ENCODE measurements around the gene ZNF283. TPM values are rescaled to one million over a fixed set of nuclear protein-coding genes. Genes with fewer than 3 reads are reported as not detected.

The ZNF283 gene
- total RNA-seq, 6 experiments from 2014 or later: 1.7 to 4.0 (median 2.2) TPM

GRCh38 chr19:43839139-43839538, 12.0 kb downstream of the ZNF283 start:
- no peaks in the 10 kb centered on the region for H3K27me3 ChIP-seq
- TF ChIP-seq CTCF (IDR thresholded peaks at IDR 0.05) (no peak), POLR2A (IDR thresholded peaks at IDR 0.05) (no peak)
- peaks cover 0 to 61% (median 12%) of the 10 kb centered on the region in 4 donors for H3K9me3 ChIP-seq
- H3K36me3 ChIP-seq: peaks cover 0 to 59% (median 23%) of the 10 kb centered on the region in 4 donors
- no peak overlapping the region for H3K4me3 ChIP-seq
- H3K27ac ChIP-seq: no peak overlapping the region
- ATAC-seq (no peak), DNase-seq (no peak)
- intact Hi-C loops (cut with DNase I): no loop called here
- H3K4me1 ChIP-seq: no peaks in the 10 kb centered on the region

- intact Hi-C loops (cut with DNase I): no loop called here
- Histone ChIP-seq H3K4me1 (no peaks in the 10 kb centered on the region), H3K27me3 (no peaks in the 10 kb centered on the region), H3K27ac (no peak overlapping the region), H3K4me3 (no peak overlapping the region), H3K36me3 (peaks cover 0 to 57% (median 11%) of the 10 kb centered on the region in 4 donors), H3K9me3 (peaks cover 0 to 73% (median 15%) of the 10 kb centered on the region in 4 donors)
- TF ChIP-seq CTCF (IDR thresholded peaks at IDR 0.05): no peak
- TF ChIP-seq POLR2A (IDR thresholded peaks at IDR 0.05): no peak
- 71% methylated on average over 2 of the region's 2 CpGs for WGBS (ENCODE audit: insufficient coverage, low coverage, low lambda C conversion rate, missing lambda C conversion rate)
- DNase-seq (no peak), ATAC-seq (no peak)
These were observed 14.9 kb downstream of the ZNF283 start for GRCh38 chr19:43842007-43842406.

GRCh38 chr19:43847246-43847645, 20.1 kb downstream of the ZNF283 start:
- WGBS (ENCODE audit: insufficient coverage, low coverage, low lambda C conversion rate, missing lambda C conversion rate): 93% methylated on average over 1 of the region's 1 CpG
- TF ChIP-seq CTCF (IDR thresholded peaks at IDR 0.05) (no peak), POLR2A (IDR thresholded peaks at IDR 0.05) (no peak)
- no peaks in the 10 kb centered on the region for H3K27me3 ChIP-seq
- DNase-seq: no peak
- peaks cover 0 to 86% (median 30%) of the 10 kb centered on the region in 4 donors for H3K9me3 ChIP-seq
- intact Hi-C loops (cut with DNase I): no loop called here
- H3K36me3 ChIP-seq: peaks cover 0 to 47% (median 5%) of the 10 kb centered on the region in 4 donors
- H3K4me1 ChIP-seq: no peaks in the 10 kb centered on the region
- no peak for ATAC-seq
- no peak overlapping the region for H3K27ac ChIP-seq
- no peak overlapping the region for H3K4me3 ChIP-seq

DNA sequence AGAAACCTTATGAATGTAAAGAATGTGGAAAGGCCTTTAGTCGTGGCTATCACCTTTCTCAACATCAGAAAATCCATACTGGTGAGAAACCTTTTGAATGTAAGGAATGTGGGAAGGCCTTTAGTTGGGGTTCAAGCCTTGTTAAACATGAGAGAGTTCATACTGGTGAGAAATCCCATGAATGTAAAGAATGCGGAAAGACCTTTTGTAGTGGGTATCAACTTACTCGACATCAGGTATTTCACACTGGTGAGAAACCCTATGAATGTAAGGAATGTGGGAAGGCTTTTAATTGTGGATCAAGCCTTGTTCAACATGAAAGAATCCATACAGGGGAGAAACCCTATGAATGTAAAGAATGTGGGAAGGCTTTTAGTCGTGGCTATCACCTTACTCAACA, 20.8 kb downstream of the ZNF283 start:
- no peak for DNase-seq
- no peaks in the 10 kb centered on the region for H3K4me1 ChIP-seq
- no peak overlapping the region for H3K4me3 ChIP-seq
- intact Hi-C loops (cut with DNase I): no loop called here
- no peak for TF ChIP-seq POLR2A (IDR thresholded peaks at IDR 0.05)
- TF ChIP-seq CTCF (IDR thresholded peaks at IDR 0.05): no peak
- 91% methylated on average over 4 of the region's 4 CpGs for WGBS (ENCODE audit: insufficient coverage, low coverage, low lambda C conversion rate, missing lambda C conversion rate)
- peaks cover 0 to 42% (median 2%) of the 10 kb centered on the region in 4 donors for H3K36me3 ChIP-seq
- no peak overlapping the region for H3K27ac ChIP-seq
- H3K27me3 ChIP-seq: no peaks in the 10 kb centered on the region
- H3K9me3 ChIP-seq: peaks cover 0 to 83% (median 30%) of the 10 kb centered on the region in 4 donors
- no peak for ATAC-seq

- DNase-seq (no peak), ATAC-seq (no peak)
- Histone ChIP-seq H3K27me3 (no peaks in the 10 kb centered on the region), H3K9me3 (peaks cover 0 to 74% (median 30%) of the 10 kb centered on the region in 4 donors), H3K27ac (no peak overlapping the region), H3K4me1 (no peaks in the 10 kb centered on the region), H3K4me3 (no peak overlapping the region), H3K36me3 (peaks cover 0 to 35% (median 2%) of the 10 kb centered on the region in 4 donors)
- intact Hi-C loops (cut with DNase I): no loop called here
- TF ChIP-seq CTCF (IDR thresholded peaks at IDR 0.05) (no peak), POLR2A (IDR thresholded peaks at IDR 0.05) (no peak)
These were observed 21.7 kb downstream of the ZNF283 start for GRCh38 chr19:43848821-43849220.
